HG02852 (cell line): Measurements from ENCODE around the gene GANC.

Experiments
- ATAC-seq: cut with Tn5 transposase; IDR thresholded peaks from one replicate; pipeline ENCODE4 v1.9.1; 2021; ENCODE audit warnings: mild to moderate bottlenecking, moderate library complexity; ENCODE audit not compliant: unreplicated experiment

The GANC gene

DNA sequence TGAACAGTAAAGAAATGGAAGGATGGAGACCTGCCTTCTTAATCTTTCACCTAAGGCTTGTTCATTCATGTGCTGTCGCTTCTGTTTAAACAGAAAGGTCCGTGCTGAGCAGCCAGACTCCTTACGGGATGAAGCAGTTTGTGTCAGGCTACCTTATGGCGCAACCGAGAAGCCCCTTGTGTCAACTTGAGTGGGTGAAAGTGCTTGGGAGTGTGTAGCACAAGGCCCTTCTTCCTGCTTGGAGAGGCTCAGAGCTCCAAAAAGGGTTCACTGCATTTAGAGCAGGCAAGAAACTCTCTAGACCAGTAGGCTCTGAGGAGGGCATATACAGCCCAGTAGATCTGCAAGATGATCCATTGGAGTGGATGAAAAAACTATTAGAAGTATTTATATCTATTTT is 102.3 kb downstream of the GANC start:
- no peak for ATAC-seq

DNA sequence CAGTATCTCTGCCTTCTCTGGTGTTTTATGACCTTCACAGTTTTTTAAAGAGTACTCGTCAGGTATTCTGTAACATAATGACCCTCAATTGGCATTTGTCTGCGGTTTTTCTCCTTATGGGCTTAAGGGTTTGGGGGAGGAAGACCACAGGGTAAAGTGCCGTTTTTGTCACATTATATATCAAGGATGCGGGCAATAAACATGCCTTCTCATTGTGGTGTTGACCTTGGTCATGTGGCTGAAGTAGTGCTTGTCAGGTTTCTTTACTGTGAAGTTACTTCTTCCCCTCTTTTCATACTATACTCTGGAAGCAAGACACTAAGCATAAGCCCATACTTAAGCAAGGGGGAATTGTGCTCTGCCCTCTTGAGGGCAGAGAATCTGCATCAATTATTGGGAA is 102.9 kb downstream of the GANC start:
- ATAC-seq: no peak

DNA sequence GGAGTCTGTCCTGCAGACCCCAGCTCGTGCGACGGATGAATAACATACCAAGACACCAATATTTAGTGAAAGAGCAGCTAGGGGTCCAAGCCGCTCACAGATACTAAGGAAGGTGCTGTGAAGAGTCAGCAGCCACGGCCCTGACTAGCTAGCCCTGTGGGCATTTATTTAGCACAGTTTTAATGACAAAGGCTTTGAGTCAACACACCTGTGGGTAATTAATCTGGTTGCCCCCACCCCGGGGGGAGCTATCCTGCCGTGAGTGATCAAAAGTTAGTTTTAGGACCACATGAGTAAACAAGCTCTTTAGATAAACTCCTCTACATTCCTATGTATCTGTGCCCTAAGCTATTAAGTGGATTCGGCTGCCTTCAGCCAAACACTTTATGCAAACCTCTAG is 105.0 kb downstream of the GANC start:
- ATAC-seq: no peak

DNA sequence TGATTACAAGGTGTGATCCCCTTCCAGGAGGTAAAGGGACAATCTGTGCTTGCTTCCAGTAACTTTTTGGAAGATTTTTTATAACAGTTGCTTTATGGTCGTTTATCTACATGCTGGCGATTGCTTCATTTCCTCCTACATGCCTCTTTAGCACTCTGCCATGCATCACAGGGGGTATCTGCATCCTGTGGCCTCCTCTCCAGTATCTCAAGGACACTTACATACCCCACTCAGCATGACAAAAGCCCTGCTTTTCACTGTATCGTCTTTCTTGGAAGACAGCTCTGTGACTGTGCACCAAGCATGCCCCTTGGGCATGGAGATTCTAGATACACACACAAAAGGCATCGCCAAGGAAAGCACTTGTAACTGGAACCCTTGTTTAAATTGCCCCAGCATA is 111.6 kb downstream of the GANC start:
- no peak for ATAC-seq

DNA sequence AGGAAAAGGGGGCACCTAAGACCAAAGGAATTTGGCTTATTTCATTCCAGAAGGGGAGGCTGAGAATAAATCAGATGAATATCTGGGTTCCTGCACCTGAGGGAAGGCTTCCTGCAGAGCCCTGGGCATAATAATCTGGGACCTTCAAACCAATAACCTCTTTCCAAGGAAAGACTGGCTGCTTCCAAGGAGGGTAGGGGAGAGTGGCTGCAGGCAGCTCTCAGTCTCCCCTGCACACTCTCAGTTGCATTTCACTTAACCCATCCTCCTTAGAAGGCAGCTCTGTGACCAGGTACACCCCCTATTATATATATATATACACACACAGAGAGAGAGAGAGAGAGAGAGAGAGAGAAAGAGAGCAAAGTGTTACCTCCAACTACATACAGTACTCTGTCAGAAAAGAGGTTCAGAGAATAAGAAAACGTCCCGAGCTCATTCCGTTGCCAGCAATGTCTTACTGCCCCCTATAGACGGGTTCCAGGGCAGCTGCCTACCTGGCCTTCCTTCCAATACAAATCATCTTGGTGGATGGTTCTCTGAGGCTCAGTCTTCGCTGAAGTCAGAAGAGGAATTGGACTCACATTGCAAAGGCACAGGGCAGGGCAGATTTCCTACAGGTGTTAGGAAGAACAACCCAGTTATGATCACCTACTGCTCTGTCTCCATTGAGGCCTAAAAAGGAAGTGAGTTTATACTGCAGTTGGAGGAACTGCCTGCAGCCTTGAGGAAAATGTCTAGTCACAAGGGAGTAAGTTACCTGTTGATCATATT is 112.4 kb downstream of the GANC start:
- ATAC-seq: no peak

DNA sequence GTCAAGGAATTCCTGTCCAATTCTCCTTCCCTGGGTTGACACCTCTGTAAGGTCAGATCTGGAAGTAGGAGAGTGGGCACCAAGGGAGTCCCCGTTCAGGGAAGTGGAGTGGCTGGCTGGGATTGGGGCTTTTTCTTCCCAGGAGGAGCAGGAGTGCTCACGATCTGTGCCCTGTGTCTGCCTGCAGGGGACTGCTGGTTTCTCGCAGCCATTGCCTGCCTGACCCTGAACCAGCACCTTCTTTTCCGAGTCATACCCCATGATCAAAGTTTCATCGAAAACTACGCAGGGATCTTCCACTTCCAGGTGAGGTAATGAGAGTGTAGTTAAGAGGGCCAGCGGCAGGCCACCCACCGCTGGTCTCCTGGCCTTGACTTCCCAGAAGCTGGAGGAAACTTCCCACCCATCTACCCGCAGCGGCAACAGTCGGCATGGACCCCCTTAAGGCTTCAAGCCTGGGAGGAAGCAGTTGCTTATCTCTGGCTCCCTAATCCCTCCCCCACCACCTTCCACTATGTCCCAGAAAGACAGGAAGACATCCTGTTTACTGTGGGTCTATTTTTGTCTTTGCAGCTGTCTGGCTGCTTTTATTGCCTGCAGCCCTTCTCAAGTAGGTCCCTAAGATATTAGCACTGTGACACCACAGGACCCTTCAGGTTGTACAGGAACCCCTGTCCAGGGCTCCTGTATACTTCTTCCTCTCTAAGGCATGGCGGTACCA is 113.1 kb downstream of the GANC start:
- ATAC-seq: no peak

DNA sequence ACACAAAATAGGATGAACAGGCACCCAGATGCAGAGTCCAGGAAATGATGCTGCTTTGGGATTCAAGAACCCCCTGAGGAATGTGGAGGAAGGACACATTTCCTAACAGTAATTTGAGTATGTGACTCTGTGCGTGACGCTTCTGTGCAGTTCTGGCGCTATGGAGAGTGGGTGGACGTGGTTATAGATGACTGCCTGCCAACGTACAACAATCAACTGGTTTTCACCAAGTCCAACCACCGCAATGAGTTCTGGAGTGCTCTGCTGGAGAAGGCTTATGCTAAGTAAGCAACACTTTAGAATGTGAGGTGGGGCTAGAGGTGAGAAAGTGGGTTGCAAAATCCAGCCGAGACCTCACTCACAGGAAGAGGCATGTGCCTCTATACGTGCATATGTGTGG is 114.6 kb downstream of the GANC start:
- no peak for ATAC-seq

DNA sequence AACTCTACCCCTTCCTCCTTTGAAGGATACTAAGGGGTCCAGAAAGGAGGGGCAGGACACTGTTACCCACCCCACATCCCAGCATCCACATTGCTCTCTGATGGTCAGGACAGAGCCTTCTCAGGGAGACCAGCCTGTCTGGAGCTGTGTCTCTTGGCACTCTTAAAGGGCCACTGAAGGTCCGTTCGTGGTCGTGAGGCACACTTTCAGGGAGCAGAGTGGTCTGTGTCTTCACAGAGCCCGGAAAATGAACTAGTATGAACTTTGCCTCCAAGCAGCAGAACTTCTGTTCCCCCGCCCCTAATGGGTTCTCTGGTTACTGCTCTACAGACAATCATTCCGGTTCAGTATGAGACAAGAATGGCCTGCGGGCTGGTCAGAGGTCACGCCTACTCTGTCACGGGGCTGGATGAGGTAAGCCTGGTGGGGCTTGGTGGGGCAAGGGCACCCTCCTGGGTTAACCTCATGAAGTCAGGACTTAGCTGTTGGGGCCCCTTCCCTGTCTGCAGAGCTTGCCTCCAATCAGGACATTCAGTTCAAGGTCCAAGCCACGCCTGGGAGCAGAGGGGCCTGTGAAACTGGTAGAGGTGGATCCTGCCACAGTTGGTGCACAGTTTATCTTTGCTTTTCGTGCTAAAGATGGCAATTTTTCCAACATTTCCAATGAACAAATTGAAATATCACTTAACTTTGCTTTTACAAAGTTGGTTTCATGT is 119.5 kb downstream of the GANC start:
- no peak for ATAC-seq

DNA sequence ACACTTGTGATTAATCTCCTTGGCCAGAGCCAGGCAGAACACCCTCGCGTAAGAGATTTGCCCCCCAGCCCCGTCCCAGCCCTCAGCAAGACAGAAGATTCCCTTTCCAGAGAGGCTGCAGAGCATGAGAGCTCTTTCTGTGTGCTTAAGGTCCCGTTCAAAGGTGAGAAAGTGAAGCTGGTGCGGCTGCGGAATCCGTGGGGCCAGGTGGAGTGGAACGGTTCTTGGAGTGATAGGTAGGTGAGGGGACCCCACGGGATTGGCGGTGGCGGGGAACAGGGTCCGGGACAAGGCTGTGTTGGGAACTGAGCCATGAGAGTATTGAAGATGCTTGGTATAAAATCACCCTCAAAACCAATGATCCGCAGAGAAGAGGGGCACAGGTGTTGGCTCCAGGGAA is 121.1 kb downstream of the GANC start:
- ATAC-seq: no peak

DNA sequence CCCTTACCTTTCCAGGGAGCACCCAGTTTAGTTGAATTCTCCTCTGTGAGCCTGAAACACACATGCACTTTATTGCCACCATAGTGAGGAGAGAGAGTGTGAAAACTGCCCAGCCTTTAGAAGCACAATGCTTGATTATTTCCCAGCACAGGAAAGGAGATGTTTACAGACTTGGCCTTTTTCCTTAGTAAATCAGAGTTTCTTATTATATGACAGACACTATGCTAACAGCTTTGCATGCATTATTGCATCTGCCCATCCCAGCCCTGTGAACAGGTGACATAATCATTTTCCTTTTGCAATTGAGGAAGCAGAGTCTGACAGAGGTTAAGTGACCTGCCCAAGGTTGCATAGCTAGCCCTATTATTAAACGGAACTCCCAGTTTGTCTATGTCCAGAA is 122.8 kb downstream of the GANC start:
- ATAC-seq: no peak

DNA sequence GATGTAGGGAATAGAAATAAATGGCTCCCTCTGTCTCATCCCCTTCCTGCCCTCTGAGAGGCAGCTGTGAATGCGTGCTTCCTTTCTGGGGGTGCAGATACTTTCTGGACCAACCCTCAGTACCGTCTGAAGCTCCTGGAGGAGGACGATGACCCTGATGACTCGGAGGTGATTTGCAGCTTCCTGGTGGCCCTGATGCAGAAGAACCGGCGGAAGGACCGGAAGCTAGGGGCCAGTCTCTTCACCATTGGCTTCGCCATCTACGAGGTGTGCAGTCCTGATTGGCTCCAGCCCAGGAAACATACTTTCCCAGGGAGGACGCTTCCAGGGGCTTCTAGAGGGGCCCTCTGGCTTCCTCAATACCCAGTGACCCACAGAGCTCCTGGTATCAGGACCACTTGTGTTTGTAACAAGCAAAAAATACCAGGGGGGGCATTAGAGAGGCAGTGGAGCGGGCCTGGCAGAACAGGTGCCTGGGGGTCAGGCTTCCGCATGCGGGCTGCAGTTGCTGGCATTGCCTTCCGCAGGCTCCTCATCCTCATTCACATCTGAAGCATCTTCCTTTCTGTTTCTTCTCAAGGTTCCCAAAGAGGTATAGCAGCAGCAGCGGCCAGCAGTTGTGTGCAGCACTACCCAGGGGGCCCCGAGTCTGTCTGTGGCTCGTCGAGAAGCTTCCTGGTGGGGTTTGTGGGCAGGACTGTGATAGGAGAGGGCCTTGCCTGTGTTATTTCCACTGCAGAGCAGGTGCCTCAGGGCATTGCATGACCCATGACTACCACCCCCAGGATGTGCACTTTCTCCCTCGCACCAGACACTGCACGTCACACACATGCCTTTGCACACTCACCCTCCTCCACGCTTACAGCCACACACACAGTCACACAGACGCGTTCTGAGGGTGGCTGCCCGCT is 128.8 kb downstream of the GANC start:
- no peak for ATAC-seq

DNA sequence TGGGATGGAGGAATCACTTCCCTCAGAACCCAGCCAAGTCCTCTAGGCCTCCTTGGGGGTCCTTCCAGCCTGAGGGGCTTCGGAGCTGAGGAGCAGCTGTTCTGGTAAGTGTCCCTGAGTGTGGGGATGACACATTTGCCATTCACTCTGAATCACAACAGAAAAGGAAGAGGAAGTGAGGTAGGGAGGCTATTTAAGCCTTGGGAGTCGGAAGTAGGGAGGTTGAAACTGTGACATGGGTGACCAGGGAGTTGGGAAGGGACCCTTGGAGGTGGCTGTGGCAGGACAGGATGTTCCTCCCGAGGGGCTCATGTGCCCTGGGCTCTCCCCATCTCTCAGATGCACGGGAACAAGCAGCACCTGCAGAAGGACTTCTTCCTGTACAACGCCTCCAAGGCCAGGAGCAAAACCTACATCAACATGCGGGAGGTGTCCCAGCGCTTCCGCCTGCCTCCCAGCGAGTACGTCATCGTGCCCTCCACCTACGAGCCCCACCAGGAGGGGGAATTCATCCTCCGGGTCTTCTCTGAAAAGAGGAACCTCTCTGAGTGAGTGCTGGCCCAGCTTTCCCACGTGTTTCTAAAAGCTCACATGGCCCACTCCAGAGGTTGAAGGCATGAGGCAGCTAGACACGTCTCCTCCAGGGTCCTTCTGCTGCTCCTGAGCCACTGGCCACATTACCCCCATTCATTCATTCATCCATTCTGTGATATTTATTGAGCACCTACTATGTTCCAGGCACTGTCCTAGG is 129.6 kb downstream of the GANC start:
- no peak for ATAC-seq

DNA sequence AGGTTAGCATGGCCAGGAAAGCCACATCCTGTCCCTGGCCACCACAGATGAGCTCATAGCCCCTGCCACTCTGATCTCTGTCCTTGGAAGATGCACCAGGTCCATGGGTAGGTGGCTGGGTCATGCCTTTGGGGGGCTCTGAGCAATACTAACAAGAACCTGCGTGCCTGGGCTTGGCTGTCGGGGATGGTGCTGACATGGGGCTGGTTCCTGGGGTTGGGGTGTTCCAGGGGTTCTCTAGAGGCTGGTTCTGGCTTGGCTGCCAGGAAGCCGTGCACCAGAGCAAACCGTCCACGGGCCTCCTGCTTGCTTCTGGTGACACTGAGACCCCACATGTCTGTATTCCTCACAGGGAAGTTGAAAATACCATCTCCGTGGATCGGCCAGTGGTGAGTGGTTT is 130.4 kb downstream of the GANC start:
- no peak for ATAC-seq

DNA sequence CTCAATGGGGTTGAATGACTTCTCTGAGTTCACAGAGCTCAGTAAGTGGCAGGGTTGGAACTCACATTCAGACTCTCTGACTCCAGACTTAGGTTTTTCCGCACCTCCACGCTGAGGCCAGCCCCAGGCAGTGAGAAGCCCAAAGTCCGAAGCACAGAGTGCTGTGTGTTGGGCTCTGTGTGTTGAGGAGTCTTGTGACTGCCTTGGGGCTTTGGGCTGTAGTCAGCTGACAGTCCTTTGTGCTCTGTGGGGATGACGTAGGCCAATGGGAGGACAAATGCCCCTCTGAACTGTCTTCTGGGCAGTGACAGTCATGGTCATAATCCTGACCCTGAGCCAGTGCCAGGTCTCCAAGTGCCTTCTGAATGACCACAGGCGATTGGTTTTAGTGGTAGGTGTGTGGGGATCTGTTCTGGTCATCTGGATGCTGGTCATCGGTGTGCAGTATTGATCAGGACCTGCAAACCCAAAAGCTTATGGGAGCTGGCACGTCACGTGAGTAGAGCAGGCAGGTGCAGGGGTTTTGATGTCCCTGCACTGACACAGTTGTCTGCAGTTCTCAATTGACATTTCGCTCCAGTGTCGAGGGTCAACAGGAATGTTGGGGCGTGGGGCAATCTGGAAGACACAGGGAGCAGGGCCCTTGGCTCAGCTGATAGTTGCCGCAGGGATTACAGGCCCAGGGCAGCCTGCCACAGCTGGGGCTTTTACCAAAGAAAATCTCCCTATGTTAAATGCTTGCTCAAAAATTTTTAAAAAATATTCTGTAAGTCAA is 131.6 kb downstream of the GANC start:
- ATAC-seq: no peak

DNA sequence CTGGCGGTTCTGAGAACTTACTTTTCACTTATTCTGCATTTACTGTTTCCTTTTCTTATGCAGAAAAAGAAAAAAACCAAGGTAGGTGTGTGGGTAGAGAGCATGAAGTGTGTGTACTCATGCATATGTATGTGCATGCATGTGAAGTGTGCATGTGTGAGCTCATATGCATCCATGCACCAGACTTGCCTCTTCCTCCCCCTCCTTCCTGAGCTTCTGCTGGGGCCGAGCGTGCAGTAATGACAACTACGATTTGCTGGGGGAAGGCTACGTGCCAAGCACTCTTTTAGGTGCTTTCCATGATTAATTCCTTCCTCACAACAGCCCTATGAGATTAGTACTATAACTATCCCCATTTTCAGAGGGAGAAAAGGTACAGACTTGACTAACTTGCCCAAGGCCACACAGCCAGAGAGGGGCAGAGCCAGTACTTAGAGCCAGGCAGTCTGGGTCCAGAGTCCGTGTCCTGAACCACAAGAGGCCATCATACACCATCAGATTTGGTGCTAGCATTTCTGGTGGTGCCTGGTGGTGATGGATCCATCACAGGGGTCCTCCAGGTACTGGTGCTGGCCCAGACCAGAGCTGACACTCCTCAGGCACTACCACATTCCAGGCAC is 133.0 kb downstream of the GANC start:
- ATAC-seq: no peak
